A673 (cell line): ENCODE data around the gene NRF1. TPM values are rescaled to one million over a fixed set of nuclear protein-coding genes. Genes with fewer than 3 reads are reported as not detected.

Source experiments
- BruUV-seq: library from RNA; stranded (reverse); fragments of 400-500 nt; replicated peaks from 2 replicates; lab custom pipeline; 2021; lab: Mats Ljungman, UMichigan
- CTCF ChIA-PET: fragments of 300-600 bp; sonication (Branson Sonifier 250); formaldehyde crosslinking; loops from one replicate; lab custom pipeline; 2022; ENCODE audit warnings: antibody characterized with exemption; lab: Charles Lee
- POLR2A ChIA-PET: fragments of 300-600 bp; sonication (Branson Sonifier 250); formaldehyde crosslinking; loops from one replicate; lab custom pipeline; 2022; ENCODE audit warnings: antibody characterized with exemption; ENCODE audit not compliant: low non-redundant PET; lab: Charles Lee
- DNase-seq: peaks from one replicate; pipeline ENCODE4 v3.0.0-alpha.2; 2015; ENCODE audit warnings: low spot score
- H3K27ac ChIP-seq: fragments of 200-600 bp; sonication (generic); 2 replicates; pipeline ENCODE4 v1.5.1; 2016; ENCODE audit warnings: mixed run types, low read depth, mild to moderate bottlenecking, mixed read lengths, antibody characterized with exemption, low read length; ENCODE audit not compliant: poor library complexity, severe bottlenecking
- H3K27me3 ChIP-seq: fragments of 200-600 bp; sonication (generic); replicated peaks from 2 replicates; pipeline ENCODE4 v1.6.1; 2017; ENCODE audit warnings: mixed run types, low read depth, mild to moderate bottlenecking, mixed read lengths, antibody characterized with exemption, low read length; ENCODE audit not compliant: insufficient read depth, poor library complexity
- H3K36me3 ChIP-seq: fragments of 200-600 bp; sonication (generic); 2 replicates; pipeline ENCODE4 v1.6.1; 2016; ENCODE audit warnings: mixed run types, mild to moderate bottlenecking, mixed read lengths, antibody characterized with exemption, low read length; ENCODE audit not compliant: insufficient read depth, poor library complexity, severe bottlenecking
- H3K4me1 ChIP-seq: fragments of 200-600 bp; sonication (generic); 2 replicates; pipeline ENCODE4 v1.6.1; 2017; ENCODE audit warnings: mixed run types, mild to moderate bottlenecking, mixed read lengths, antibody characterized with exemption, low read length; ENCODE audit not compliant: insufficient read depth, poor library complexity, severe bottlenecking
- H3K4me3 ChIP-seq: fragments of 200-600 bp; sonication (generic); 2 replicates; pipeline ENCODE4 v1.5.1; 2016; ENCODE audit warnings: low read depth, mixed run types, mild to moderate bottlenecking, mixed read lengths, low read length; ENCODE audit not compliant: poor library complexity, severe bottlenecking
- H3K9me3 ChIP-seq: fragments of 200-600 bp; sonication (generic); 2 replicates; pipeline ENCODE4 v1.6.1; 2016; ENCODE audit warnings: mixed run types, low read depth, mild to moderate bottlenecking, mixed read lengths, antibody characterized with exemption, low read length; ENCODE audit not compliant: poor library complexity, severe bottlenecking
- EZH2 ChIP-seq: fragments of 200-600 bp; sonication (generic); IDR thresholded peaks from 2 replicates; pipeline ENCODE4 v1.6.1; 2017; ENCODE audit warnings: borderline replicate concordance, low read depth, mild to moderate bottlenecking, mixed read lengths, antibody characterized with exemption, low read length; ENCODE audit not compliant: poor library complexity, severe bottlenecking
- intact Hi-C: fragments of 100-400 bp; cut with micrococcal nuclease; formaldehyde crosslinking; loops from one replicate; pipeline ENCODE4 v1.10.0; 2022; ENCODE audit not compliant: unreplicated experiment
- total RNA-seq: library from RNA; stranded (reverse); gene quantifications from 2 replicates; pipeline ENCODE4 v1.2.3, GENCODE V29; 2021
- TF ChIP-seq, protein P1 (sequence below): fragments of 300-800, 200-600 bp; sonication (generic); conservative IDR thresholded peaks from 2 replicates; pipeline ENCODE4 v1.5.1; 2017; ENCODE audit warnings: low read depth, mild to moderate bottlenecking, antibody characterized with exemption, low read length, moderate library complexity, mixed read lengths

The NRF1 gene
- total RNA-seq, 1 experiment from 2014 or later: 30.2 TPM

DNA sequence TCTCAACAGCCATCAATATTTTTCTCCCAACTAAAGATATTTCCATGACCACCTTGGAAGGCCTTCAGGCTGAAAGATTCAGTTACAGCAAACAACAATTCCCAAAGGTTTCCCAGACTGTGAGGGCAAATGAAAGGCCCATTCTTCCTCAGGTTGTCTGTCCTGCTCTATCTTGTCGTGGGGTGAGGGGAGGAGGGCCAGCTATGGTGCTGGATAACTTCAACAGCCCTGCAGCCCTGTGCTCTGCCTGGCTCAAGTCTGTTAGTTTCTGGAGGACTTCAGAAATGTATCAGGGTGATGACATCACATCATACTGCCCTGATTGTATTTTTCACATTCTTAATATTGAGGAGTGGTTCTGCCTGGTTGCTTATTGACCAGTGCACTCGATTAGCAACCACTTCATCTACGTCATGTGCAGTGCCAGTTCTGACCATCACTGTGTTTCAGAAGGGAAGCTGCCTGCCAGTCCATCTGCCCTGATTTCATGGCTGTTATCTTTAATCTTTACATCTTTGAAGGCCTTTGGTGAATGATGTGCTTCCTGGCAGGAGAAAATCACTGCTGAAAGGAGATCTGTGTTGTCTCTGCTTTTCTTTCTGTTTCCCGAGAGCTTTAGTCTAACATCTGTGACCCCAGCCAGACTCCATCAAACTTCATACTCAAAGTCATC is 135.5 kb downstream of the NRF1 start:
- intact Hi-C loops: no loop called here

DNA sequence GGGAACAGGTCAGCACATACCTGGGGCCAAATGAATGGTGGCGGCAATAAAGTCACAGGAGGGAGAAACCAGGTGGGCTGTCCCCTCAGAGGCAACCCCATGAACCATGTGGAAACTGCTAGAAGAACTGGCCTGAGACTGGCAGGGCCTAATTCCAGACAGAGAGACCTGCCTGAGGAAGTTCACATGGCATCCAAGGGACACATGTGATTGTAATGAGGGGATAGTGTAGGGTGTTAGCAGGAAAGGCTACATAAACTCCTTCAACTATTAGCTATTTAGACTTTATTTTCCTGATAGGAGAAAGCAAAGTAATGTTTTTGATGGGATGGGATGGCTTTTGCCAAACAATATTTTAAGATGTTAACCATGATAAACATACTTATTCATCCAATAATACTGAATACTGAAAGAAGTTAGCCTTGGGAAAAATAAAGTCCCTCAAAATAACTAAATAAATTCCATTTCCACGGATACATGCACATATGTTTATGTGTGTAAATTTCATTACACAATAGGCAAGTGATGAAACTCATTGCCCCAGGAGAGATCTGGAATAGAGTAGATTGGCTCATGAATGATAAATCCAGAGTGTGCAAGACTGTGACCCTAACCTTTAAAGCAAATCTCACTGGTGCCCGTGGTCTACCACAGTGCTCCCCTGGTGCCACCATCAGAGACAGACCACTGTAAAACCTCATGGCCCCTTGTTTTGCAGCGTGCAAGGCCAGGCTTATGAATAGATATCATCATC is 137.0 kb downstream of the NRF1 start:
- Histone ChIP-seq H3K4me3 (no peak overlapping the region), H3K4me1 (no peaks in the 10 kb centered on the region), H3K27me3 (no peaks in the 10 kb centered on the region), H3K9me3 (no peaks in the 10 kb centered on the region), H3K36me3 (no peaks in the 10 kb centered on the region), H3K27ac (no peak overlapping the region)
- TF ChIP-seq, protein P1, sequence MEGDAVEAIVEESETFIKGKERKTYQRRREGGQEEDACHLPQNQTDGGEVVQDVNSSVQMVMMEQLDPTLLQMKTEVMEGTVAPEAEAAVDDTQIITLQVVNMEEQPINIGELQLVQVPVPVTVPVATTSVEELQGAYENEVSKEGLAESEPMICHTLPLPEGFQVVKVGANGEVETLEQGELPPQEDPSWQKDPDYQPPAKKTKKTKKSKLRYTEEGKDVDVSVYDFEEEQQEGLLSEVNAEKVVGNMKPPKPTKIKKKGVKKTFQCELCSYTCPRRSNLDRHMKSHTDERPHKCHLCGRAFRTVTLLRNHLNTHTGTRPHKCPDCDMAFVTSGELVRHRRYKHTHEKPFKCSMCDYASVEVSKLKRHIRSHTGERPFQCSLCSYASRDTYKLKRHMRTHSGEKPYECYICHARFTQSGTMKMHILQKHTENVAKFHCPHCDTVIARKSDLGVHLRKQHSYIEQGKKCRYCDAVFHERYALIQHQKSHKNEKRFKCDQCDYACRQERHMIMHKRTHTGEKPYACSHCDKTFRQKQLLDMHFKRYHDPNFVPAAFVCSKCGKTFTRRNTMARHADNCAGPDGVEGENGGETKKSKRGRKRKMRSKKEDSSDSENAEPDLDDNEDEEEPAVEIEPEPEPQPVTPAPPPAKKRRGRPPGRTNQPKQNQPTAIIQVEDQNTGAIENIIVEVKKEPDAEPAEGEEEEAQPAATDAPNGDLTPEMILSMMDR: no peak
- TF ChIP-seq EZH2: no peak
- POLR2A ChIA-PET: no interaction called here
- BruUV-seq: no TSS peak
- DNase-seq: no peak
- CTCF ChIA-PET: no interaction called here
- intact Hi-C loops: no loop called here

More for the DNA sequence above, 135.5 kb downstream of the NRF1 start:
- Histone ChIP-seq H3K27ac (no peak overlapping the region), H3K9me3 (no peaks in the 10 kb centered on the region), H3K4me3 (no peak overlapping the region), H3K36me3 (no peaks in the 10 kb centered on the region), H3K4me1 (no peaks in the 10 kb centered on the region), H3K27me3 (no peaks in the 10 kb centered on the region)
- CTCF ChIA-PET: no interaction called here
- no TSS peak for BruUV-seq
- POLR2A ChIA-PET: no interaction called here
- TF ChIP-seq, protein P1: no peak
- DNase-seq: no peak

DNA sequence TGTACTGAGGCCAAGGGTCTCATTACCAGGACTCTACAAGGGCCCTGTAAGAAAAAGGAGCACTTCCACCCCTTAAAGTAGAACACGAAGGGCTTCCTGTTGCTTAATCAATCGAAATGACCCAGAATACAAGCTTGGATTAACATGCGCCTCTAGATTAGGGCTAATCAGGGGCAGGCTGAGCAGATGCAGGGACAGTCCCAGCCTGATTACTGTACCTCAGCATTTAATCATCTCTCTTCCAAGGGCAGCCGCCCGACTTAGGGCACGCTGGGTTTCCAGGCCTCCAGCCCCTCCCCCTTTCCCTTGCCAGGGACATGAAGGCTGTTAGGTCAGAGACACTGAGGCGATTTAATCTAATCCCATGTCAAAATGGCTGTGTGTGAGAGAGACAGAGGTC is 138.6 kb downstream of the NRF1 start:
- POLR2A ChIA-PET: no interaction called here
- no peaks in the 10 kb centered on the region for H3K4me1 ChIP-seq
- H3K27ac ChIP-seq: no peak overlapping the region
- DNase-seq: no peak
- intact Hi-C loops: no loop called here
- H3K4me3 ChIP-seq: no peak overlapping the region
- H3K27me3 ChIP-seq: no peaks in the 10 kb centered on the region
- no TSS peak for BruUV-seq
- CTCF ChIA-PET: no interaction called here
- TF ChIP-seq, protein P1: no peak
- TF ChIP-seq EZH2: no peak
- H3K36me3 ChIP-seq: peaks cover 2% of the 10 kb centered on the region
- H3K9me3 ChIP-seq: no peaks in the 10 kb centered on the region
